ENCODE data around the gene TUFT1.

TUFT1 gene

GRCh38 chr1:151540021-151540981 is at the start of gene TUFT1:
Gene TUFT1, plus strand, starts transcription at chr1:151540309. Its CDS starts 58 bp downstream, at chr1:151540367.
- DNase-seq = peak; percentile 91

DNA sequence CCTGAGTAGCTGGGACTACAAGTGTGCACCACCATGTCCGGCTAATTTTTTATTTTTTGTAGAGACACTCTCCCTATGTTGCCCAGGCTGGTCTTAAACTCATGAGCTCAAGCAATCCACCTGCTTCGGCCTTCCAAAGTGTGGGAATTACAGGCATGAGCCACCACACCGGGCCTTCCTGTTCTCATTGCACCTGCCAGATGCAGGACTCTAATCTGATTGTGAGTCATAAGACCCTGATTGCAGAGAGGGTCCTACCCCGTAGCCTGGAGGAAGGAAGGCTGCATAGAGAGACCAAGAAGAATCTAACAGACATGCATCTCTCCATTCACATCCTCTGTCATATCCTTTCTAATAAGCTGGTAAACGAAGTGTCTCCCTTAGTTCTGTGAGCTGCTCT is 48.5 kb upstream of the TUFT1 start:
- DNase-seq = no peak

DNA sequence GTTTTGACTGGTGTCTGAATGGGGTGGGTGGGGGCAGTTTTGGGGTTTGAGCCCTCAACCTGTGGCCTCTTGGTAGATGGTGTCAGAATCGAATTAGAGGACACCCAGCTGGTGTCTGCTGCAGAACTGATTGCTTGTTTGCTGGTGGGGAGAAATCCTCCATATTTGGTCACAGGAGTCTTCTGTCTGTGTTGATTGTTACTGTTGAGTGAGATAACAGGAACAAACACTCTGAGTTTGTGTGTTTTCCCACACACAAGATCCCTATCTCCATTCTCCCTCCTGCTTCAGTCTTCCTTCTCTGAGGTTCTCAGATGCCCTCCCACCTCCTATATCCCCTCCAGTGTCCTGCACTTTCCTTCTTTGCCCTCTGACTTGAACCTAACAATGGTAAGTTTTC is 48.0 kb upstream of the TUFT1 start:
- DNase-seq = no peak

DNA sequence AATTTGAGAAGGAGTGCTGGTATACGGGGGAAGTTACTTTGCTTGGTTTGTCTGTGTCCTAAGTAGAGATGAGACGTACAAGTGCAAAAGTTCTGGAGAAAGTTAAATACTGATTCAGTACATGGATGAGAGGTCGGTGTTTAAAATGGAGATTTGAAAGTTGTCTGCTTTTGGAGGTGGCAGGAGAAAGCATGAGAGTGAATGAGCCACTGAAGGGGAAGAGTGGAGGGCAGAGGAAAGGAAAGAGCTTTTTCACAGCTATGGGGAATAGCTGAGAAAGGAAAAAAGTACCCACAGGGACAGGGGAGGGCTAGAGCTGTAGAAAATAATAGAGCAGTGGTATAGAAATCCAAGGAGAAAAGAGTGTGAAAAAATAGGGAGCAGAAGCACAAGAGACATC is 47.1 kb upstream of the TUFT1 start:
- DNase-seq = no peak

DNA sequence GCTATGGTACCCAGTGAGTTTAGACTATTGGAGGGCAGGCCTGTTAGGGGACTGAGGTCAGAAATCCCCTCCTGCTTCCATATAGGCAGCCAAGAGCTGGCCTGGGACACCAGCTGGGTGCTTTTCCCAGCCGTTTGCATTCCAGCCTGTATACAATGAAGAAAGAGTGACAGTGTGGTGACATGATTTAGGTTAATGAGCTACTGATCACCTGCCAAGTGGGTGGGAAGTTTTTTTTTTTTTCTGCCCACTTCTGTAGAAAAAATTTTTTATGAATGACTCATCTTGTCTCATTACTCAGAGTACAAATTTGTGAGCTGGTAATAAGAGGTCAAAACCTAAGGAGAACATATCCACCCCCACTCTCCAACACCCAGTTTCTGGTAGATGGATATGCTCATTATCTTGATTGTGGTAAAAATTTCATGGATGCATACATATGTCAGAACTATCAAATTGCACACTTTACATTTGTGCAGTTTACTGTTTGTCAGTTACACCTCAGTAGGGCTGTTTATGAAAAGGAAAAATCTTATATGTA is 45.3 kb upstream of the TUFT1 start:
- DNase-seq = no peak

GRCh38 chr1:151495316-151495715 is 44.8 kb upstream of the TUFT1 start:
- DNase-seq = no peak

DNA sequence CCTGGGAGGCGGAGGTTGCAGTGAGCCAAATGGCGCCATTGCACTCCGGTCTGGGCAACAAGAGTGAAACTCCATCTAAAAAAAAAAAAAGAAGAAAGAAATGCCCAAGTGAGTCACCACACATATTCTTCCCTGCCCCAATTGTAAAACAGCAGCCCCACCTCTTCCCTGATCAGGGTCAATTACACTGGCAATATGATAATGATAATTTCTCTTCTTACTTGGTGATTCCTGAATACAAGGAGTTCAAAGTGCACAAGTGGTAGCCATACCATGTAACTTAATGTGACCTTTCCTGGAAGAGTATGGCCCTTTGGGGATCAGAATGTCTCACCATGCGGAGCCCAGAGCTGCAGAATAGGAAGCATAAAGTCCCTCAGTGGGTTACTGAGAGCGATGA is 40.7 kb upstream of the TUFT1 start:
- DNase-seq = no peak

DNA sequence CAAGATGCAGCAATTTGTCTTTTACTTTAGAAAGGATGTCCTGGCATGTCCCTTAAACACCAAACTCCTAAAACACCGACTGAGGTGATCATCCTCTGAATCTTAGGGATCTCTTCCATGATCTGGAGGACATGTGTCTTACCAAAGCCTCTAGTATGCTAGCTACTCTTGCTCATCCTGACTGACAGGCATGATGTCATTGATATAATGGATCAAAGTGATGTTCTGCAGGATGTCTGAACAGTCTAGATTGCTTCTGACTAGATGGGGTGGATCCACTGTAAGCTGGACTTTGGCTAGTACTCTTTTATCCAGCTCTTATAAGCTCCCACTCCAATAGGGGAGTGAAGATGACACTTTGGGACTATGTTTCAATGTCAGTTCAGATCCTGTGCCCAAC is 40.2 kb upstream of the TUFT1 start:
- no peak for DNase-seq

DNA sequence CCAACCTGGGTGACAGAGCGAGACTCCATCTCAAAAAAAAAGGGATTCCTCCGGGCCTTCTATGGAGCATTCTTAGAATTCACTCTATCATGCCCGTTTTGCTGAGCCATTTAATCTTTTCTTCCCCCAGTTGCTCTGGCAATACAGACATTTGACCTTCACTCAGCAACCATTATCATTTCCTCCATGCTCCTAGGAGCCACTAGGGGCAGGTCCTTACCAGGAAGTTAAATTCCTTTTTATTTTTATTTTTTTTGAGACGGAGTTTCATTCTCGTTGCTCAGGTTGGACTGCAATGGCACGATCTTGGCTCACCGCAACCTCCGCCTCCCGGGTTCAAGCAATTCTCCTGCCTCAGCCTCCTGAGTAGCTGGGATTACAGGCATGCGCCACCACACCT is 38.6 kb upstream of the TUFT1 start:
- no peak for DNase-seq

GRCh38 chr1:151502035-151502700 is 37.9 kb upstream of the TUFT1 start:
- DNase-seq = no peak

GRCh38 chr1:151502859-151503780 is 37.0 kb upstream of the TUFT1 start:
- DNase-seq = no peak

DNA sequence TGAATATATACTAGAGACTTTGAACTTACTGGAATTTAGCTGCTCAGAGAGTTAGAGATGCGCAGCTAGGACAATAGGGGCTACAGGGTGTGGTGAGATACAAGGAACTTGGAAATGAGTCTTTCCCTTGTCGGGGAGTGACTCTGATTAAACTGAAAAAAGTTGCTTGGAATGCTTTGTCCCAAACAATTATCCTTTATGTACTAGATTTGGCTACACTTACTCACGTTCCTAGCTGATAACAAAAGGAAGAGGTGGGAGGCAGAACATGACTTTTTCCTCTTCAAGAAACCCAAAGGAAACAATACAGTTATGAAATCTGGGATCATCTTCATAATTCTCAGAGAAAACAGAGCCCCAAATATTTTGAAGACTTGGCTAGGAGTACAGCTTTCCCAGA is 35.9 kb upstream of the TUFT1 start:
- no peak for DNase-seq

DNA sequence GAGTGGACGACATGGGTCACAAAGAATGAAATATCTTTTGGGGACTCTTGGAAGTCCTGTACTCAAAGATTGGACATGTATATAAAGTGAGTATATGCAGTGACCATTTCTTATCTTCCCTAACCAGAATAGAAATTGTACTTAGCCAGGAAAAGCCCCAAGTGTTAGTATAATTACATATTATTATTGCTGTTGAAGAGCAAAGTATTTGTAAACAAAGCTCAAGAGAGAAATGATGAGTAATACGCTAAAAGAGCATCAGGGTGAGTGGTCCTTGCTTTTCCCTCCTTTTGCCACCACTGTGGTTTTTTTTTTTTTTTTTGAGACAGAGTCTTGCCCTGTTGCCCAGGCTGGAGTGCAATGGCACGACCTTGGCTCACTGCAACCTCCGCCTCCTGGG is 35.4 kb upstream of the TUFT1 start:
- no peak for DNase-seq

GRCh38 chr1:151508833-151509232 is 31.3 kb upstream of the TUFT1 start:
- peak; percentile 10 for DNase-seq

- no peak for DNase-seq
Measured at GRCh38 chr1:151509350-151510019, 30.6 kb upstream of the TUFT1 start.

- no peak for DNase-seq
Measured at GRCh38 chr1:151510020-151510405, 30.1 kb upstream of the TUFT1 start.

DNA sequence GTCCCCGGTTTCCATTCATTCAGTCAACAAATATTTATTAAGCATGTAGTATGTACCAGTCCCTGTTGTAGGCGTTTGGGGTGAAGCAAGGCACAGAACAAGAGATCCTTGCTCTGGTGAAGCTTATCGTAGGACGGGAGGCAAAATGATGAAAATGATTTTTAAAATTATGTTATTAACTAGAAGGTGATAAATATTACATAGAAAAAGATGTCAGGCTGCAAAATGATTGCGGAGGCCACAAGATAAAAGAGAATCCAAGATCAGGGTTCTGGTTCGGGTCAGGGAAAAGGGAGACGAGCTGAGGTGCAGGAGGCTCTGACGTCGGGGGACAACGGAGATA is 29.5 kb upstream of the TUFT1 start:
- no peak for DNase-seq

DNA sequence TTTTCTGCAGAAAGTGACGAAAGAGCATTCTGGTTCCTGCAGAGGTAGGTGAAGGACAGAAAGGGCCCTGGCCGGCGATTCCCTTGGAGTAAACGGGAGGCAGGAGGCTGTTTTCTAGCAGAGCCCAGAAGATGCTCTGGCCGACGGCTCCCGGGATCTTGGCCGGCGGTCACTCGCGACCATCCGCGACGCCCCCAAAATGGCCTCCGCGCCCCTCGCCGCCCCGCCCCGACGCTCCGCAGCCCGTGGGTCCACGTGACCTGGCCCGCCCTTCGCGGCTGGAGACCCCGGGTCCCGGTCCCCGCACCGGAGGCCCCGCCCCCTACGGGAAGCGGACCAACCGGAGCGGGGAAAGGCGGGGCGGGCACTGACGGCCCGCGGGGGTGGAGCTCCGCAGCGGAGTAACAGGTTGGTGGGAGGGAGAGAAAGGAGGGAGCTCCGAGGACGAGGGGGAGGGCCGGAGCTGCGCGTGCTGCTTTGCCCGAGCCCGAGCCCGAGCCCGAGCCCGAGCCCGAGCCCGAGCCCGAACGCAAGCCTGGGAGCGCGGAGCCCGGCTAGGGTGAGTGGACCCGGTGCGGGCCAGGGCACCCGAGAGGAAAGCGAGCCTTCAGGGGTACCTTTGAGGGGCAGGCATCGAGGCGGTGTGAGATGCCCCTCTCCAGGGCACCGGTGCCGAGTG is 29.0 kb upstream of the TUFT1 start, which contains the start of gene CGN:
Gene CGN, plus strand, starts transcription at position 431 of the 679 bp plus-strand sequence. CDS start 7,133 bp downstream, outside the sequence.
- DNase-seq = peak; percentile 85

DNA sequence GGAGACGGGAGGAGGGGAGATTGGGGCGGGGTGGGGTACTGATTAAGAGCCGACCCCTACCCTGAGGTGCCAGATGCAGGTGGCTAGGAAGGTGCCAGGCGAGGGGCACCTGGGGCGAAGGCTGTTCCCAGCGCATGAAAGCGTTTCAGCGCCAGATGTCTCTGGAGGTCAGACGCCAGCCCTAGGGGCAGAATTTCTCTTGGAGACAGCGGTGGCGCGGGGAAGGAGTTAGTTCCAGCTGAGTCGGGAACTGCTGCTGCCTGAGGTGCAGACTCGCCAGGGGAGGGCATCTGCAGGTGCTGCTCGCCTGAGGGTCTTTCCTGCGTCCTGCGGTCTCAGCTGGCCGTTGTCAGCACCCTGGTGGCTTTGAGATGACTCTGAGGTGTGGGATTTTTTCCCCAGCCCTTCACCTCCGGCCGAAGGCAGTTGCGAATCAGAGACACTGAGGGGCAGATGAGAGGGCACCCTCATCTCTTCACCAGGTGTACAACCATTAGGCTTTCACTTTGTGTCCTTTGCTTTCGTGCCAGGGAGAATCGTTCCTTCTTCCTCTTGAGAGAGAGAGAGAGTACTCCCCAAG is 28.4 kb upstream of the TUFT1 start:
- DNase-seq = peak; percentile 48

GRCh38 chr1:151512326-151512725 is 27.8 kb upstream of the TUFT1 start:
- no peak for DNase-seq
